GM18517 (cell line): ENCODE results near the gene ALDH18A1.
"Not testable (repeated sequence)": the region's sequence is repeated elsewhere in the genome, so short reads cannot be mapped to it uniquely, and the experiment has no call there.

ENCODE experiments used
- ATAC-seq: cut with Tn5 transposase; IDR thresholded peaks from one replicate; pipeline ENCODE4 v1.9.1; 2021; ENCODE audit warnings: mild to moderate bottlenecking, moderate library complexity; ENCODE audit not compliant: unreplicated experiment

Gene ALDH18A1

DNA sequence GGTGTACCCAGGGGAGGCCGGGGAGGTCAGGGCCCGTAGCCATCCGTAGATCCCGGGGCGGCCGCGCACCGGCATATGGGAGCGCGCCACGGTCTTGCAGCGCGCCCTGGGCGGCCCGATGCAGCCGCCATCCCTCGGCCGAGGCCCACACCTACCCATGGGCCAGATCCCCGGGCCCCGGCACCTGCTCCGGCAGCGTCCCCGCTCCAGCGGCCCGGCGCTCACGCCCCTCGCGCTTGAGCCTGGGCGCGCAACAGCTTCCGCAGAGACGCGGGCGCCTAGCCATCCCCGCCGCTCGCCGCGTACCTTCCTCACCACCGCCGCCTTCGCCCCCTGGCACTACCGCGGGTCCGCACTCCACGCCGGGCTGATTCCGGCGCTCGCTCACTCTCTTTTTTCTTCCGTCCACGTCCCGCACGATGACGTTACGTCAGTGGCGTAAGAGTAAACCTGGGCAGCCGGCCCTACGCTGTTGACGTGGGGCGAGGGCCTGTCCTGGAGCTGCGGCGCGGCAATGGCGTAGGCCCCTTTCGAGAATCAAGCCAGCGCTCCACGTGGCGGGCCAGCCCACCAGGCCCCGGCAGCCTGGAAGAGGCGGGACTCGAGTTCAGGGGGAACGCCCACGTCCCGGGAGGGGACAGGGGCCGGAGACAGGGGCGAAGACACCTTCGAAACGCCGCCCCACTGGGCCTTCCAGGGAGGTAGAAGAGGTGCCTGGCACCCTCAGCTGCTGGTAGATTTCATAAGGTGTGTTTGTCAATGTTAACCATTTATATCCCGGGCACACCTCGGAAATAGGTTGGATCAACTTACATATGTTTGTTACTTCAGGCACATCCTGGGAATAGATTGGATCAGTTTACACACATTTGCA lies at the start of gene ALDH18A1:
Gene ALDH18A1 (minus strand): TSS at position 421 of the 874 bp plus-strand sequence. CDS start 3,334 bp downstream, outside the sequence.
- peak; percentile 91 for ATAC-seq

DNA sequence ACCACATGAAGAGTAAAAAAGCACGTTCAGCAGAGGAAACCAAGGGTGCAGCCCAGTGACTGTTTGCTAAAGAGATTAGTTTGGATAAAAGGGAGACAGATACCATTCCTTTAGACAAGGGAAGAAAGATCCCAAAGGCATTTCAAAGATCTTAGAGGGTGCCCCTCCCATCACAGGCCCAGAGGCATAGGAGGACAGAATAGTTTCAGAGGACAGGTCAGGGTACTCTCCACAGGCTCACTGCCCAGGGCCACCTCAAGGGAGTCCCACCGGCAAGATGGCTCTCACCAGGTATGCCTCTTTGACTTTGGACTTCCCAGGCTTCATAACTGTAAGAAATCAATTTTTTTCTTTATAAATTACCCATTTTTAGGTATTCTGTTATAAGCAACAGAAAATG lies 41.9 kb upstream of the ALDH18A1 start:
- ATAC-seq = no peak

DNA sequence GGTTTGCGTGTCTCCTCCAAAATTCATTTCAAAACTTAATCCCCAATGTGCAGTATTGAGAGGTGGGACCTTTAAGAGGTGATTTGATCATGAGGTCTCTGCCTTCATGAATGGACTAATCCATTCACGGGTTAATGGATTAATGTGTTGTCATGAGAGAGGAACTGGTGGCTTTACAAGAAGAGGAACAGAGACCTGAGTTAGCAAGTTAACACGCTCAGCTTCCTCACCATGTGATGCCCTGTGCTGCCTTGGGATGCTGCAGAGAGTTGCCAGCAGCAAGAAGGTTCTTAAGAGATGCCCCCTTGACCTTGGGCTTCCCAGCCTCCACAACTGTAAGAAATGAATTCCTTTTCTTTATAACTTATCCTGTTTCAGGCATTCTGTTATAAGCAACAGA lies 40.9 kb upstream of the ALDH18A1 start:
- no peak for ATAC-seq

DNA sequence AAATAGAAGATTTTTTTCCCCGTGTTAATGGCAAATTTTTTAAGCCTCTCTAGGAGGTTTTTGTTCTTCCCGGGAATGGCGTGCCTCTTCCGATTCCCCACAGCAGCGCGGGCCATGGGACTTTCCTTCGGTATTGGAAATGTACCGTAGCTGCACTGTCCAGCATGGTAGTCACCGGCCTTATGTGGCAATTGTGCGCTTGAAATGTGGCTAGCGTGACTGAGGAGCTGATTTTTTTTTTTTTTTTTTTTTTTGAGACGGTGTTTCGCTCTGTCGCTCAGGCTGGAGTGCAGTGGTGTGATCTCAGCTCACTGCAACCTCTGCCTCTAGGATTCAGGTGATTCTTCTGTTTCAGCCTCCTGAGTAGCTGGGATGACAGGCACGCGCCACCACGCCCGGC lies 38.2 kb upstream of the ALDH18A1 start:
- no peak for ATAC-seq

DNA sequence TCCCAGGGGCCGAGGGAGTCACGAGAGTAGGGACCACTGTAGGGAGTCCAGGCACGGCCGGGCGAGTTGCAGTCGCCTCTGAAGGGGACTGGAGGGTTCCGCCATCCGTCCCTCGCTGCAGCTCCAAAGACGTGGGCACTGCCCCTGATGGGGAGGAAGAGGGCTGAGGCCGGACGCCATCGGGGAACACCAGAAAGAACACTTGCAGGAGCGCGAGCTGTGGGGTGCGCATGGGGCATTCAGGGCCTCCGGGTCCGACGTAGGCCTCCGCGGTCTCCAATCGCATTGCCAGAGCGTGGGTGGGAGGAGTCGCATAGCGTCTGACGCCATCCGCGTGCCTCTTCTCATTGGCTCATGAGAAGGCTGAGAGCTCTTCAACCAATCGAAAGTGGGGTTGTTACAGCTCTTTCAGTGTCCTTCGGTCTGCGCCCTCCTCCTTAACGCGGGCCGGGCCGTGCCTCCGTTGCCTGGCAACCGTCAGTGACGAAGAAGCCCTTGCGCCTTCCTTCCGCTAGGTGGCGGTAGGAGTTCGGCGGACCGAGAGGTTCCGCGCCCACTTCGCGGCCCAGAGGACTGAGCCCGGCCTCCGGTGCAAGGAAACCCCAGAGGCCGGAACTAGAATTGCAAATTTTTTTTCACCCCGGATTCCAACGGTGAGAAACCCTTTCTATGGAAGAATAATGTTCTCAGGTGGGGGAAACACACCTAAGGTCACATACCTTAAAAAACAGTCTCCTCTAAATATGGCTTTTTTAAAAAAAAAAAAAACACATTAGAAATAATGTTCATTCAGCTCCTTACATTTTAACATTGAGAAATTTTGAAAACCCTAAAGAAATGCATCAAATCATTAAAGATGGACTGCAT lies 37.4 kb upstream of the ALDH18A1 start, which contains the start of gene TCTN3:
Gene TCTN3 (minus strand): TSS at position 260 of the 867 bp plus-strand sequence. CDS start 28 bp downstream, at position 232.
- ATAC-seq = peak; percentile 99

DNA sequence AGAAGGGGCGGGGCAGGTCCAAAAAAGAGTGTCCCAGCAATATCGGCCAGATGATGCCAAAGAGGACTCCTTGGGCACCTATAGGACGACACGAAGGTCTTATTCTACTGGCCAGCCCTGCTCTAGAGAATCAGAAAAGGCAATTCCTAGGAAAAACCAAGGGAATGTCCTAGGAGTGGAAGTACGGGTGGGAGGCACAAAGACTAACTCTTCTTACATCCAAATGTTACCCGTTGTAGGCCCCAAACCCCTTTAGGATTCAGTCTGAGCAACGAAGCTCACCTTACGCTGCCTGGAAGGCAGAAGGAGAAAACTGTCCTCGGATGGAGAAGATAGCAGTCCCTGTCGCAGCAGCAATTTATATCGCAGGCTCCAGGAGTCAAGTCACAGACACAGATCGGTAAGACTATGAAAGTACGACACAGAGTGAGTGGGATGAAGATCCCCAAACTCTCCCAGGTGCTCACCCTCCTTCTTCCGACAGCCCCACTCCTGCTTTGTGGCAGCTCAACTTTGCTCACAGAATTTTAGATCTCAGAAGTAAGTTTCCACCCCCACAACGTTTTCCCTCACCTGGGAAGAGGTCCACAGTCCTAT lies 36.7 kb upstream of the ALDH18A1 start:
- ATAC-seq = no peak

DNA sequence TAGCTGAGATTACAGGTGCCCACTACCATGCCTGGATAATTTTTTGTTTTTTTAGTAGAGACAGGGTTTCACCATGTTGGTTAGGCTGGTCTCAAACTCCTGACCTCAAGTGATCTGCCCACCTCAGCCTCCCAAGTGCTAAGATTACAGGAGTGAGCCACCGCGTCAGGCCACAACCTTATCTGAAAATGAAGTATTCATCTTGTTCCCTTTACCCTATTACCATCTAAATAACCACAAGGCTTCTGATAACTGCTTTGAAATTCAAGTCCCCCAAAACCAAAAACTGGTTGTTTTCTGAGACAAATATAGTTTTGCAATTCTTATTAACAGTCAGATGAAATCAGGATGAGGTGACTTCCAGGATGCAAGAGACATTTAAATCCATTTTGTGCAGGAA lies 34.8 kb upstream of the ALDH18A1 start:
- ATAC-seq = no peak

DNA sequence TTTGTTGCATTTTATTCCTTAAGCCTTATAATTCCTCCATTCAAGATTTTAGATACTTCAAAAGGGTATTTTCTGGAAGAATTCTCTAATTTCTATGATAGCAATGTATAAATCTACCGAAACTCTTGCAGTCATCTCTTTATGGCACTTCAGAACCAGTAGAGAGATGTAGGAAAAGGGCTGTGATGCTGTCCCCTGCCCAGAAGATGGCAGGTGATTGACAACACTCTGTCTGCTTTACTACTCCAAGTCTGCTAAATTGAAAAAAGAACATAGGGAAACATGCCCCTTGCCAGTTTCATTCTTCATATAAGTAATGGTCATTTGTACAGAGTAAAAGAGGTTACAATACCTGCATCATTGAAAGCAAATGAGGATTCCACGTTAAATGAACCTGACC lies 32.1 kb upstream of the ALDH18A1 start:
- ATAC-seq = no peak

DNA sequence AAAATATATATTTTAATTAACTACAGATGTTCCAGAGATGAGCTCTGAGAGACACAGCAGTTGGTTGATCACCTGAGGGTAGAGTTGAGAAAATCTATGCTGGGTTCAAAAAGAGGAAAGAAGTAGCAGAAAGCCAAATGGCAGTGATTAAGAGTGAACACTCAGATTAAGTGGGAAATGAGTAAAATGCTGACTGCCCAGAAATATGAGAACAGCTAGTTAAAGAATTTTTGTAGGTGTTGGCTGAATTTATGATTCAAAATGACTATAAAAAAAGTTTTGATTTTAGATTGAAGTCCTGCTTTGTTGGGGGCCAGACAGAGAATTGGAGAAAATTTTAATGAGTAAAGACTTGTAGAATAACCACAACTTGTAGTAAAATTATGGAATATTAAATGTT lies 27.5 kb upstream of the ALDH18A1 start:
- ATAC-seq = no peak

DNA sequence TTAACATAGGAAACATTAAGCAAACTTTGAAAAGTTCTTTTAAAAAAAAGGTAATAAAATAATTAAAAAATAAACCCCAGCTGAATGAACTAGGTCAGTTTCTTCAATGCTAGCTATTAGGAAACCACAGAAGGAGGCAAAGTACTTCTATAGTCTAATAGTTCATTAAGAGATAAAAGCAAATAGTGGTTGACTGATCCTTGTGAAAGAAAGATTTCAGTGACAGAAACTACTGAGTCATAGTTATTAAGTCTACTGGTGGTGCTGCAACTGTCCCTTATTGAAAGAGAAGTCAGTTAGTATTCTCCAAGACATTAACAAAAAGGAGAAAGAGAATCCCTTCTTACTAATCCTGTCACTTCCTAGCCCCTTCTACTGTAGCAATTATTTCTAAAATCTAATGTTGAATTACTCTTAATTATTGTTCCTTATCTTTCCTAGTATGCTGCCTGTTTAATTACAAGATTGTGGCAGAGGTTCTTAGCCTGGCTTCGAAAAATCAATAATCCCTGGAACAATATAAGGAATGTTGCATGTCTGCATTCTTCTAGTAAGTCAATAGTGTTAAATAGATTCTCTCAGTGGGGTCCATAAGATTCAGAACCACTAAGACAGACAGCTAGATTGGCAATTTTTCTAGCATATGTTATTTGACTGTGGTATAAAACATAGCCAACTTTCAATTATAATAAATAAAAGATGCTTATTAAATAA lies 19.0 kb upstream of the ALDH18A1 start:
- ATAC-seq = no peak

DNA sequence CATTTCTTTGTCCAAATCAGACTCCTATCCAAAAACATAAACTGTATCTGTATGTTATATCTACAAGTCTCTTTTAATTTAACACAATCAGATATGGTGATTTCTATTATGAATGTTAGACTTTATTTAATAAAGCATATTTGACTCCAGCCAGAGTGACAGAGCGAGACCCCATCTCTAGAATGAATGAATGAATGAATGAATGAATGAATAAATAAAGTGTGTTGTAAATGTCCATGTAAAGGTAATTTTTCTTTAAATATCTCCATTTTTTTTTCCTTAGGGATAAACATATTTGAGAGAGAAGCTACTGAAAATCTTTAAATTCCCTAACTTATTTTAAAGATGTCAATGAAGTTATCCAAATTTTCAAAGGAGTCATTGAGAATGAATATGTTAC lies 18.1 kb upstream of the ALDH18A1 start:
- no peak for ATAC-seq

DNA sequence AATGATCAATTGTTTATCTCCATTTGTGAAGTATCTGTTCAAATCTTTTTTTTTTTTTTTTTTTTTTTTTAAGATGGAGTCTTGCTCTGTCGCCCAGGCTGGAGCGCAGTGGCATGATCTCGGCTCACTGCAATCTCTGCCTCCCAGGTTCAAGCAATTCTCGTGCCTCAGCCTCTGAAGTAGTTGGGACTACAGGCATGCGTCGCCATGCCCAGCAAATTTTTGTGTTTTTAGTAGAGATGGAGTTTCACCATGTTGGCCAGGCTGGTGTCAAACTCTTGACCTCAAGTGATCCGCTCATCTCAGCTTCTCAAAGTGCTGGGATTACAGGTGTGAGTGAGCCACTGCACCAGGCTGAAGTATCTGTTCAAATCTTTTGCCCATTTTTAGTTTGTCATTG lies 16.1 kb upstream of the ALDH18A1 start:
- ATAC-seq = not testable (repeated sequence)

DNA sequence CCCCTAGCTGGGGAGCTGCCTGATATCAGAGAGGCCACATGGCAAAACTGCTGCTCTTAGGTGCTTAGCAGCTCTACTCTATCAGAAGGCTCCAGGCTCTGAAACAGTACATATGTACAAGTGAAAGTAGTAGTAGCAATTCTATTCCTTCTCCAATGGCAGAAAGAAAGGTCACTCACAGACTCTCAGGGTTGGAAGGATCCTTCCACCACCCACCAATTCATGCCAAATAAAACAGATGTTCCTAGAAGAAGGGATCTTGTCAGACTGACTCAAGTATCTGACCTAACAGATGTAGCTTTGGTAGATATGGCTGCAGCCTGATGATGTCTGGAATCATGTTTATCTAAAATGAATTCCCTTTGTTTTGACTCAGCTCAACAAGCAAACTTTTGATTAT lies 8.0 kb upstream of the ALDH18A1 start:
- no peak for ATAC-seq

DNA sequence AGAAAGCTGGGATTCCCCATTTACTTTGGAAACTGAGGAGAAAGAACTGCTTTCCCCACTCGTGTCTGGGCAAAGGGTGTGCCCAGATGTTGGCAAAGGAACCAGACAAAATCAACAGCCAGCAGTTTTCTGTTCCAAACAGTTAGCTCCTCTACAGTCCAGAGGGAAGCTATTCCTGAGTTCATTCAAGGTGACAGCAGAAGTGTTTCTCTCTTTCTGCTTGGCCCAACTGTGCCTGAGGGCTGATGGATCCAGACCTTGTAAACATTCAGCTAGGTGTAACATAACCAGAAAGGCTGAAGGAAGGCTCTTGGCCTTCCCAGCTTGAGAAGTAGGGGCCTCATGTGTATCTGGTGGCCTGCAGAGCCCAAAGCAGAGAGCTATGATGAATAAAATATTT lies 7.0 kb upstream of the ALDH18A1 start:
- no peak for ATAC-seq

DNA sequence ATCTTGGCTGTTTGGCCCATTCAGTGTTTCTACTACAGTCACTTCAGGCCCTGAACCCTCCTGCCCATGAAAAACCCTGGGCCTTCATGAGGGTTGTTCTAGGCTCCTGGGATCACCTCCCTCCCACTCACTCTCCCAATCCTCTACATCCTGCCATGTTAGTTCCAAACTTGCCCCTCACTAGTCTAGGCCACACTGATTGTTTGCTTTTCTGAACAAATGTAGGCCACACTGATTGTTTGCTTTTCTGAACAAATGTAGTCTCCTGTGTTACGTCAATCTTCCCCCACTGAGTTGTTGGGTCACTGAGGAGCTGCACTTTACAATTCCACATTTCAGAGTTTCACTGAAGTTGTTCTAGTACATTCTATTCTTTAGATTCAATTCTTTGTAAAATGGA lies 5.3 kb upstream of the ALDH18A1 start:
- no peak for ATAC-seq

DNA sequence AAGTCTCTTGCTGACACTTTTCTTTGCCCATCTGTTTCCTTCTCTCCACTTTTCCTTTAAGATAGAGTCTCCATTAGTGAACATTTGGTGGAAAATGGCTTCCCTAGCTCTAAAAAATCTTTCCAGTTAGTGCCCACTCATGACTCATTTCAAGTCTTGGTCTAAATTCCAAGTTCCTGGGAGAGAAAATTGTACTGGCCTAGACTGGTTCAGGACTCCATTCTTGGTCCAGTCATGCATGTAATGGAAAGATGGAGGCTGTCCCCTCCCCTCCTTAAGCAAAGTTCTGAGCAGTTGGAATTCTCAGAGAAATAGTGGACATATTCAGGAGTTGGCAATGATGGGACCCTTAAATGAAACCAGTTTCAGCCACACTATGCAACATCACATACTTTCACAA lies 3.8 kb upstream of the ALDH18A1 start:
- ATAC-seq = no peak

DNA sequence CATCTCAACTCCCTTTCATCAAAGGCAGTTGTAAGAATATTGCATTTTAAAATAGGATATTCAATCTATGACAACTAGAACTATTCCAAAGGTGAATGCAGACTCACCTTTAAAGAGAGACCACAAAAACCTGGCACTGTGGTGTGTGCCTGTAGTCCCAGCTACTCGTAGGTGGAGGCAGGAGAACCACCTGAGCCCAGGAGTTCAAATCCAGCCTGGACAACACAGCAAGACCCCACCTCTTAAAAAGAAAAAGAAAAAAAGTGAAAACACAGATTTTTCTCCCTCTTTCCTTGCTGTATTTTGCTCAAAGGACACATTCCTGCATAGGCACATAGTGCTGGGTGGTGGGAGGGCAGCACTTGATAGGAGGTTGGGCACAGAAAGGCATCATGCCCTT lies 739 bp upstream of the ALDH18A1 start:
- ATAC-seq = no peak

DNA sequence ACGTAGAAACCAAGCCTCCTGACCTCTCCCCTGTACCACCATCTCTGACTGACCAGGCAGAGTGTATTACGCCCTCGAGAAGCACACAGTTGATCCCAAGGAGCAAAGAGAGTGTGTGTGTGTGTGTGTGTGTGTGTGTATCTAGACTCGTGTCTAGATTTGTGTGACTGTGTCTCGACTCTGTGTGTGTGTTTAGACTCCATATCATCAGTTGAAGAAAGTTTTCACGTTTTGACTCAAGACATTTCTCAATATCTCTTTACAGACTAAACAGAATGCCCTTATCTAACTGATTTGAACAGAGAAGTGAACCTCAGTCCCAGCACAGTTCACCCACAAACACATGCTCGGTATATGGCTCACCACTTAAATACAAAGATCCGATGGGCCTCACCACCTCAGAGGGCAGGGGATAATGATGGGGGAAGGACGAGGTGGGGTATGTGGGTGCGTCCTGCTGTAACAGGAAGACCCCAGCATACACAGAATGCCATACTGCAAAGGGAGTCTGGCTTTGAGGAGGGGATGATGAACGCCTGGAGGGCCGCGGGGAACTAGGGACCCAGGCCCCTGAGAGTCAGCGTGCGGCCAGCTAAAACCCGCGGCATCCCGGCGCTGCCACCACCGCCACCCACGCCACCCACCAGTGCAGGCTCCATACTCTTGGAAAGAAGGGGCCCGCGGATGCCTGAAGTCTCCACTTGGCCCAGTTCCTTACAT lies 780 bp downstream of the ALDH18A1 start:
- no peak for ATAC-seq

DNA sequence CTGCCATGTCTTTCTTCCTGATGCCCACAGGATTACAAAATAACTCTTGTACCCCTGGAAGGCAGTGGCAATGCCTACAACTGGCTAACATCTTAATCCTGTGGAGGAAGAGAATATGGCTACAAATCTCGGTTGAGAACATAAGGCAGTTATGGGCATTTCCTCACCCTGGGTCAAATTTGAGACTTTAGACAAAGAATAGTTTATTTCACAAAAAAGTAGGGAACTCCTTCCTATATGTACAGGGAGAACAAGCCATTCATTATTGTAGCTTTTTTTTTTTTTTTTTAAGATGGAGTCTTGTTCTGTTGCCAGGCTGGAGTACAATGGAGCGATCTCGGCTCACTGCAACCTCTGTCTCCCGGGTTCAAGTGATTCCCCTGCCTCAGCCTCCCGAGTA lies 2.6 kb downstream of the ALDH18A1 start:
- ATAC-seq = no peak
